Glutamatergic neuron (in vitro differentiated cells): ENCODE data around the gene PDHX. TPM values are rescaled to one million over a fixed set of nuclear protein-coding genes. Genes with fewer than 3 reads are reported as not detected.

Experiments used
- DNase-seq: peaks from one replicate; pipeline ENCODE4 v3.0.0; 2022
- H3K27ac Mint-ChIP-seq: one replicate; pipeline ENCODE4 v1.8.0; 2020; ENCODE audit warnings: mild to moderate bottlenecking, mixed read lengths, inconsistent platforms; ENCODE audit not compliant: unreplicated experiment
- H3K27me3 Mint-ChIP-seq: one replicate; pipeline ENCODE4 v1.8.0; 2020; ENCODE audit warnings: mild to moderate bottlenecking, moderate library complexity, mixed read lengths, inconsistent platforms; ENCODE audit not compliant: unreplicated experiment
- H3K36me3 Mint-ChIP-seq: one replicate; pipeline ENCODE4 v1.8.0; 2020; ENCODE audit warnings: mild to moderate bottlenecking, mixed read lengths, inconsistent platforms; ENCODE audit not compliant: unreplicated experiment
- H3K4me1 Mint-ChIP-seq: one replicate; pipeline ENCODE4 v1.8.0; 2020; ENCODE audit warnings: mild to moderate bottlenecking, low read depth, mixed read lengths, inconsistent platforms; ENCODE audit not compliant: unreplicated experiment
- H3K4me3 Mint-ChIP-seq: one replicate; pipeline ENCODE4 v1.8.0; 2020; ENCODE audit warnings: mild to moderate bottlenecking, mixed read lengths, inconsistent platforms; ENCODE audit not compliant: unreplicated experiment
- H3K9me3 Mint-ChIP-seq: one replicate; pipeline ENCODE4 v1.8.0; 2020; ENCODE audit warnings: mild to moderate bottlenecking, moderate library complexity, mixed read lengths, inconsistent platforms; ENCODE audit not compliant: unreplicated experiment
- CTCF ChIP-seq: fragments of 200-600 bp; sonication (generic); IDR thresholded peaks from one replicate; pipeline ENCODE4 v1.5.0; 2021; ENCODE audit not compliant: partially characterized antibody, unreplicated experiment
- total RNA-seq: library from RNA; stranded (reverse); fragmentation: NEBNext Ultra II Directional; extraction: Animal tissue kit (Norgen Biotek cat#: 25700); gene quantifications from one replicate; pipeline ENCODE4 v1.2.1, GENCODE V29; 2021; ENCODE audit not compliant: unreplicated experiment

Gene PDHX
- total RNA-seq, 1 donor from 2014 or later, result 46.5 TPM

- Mint-ChIP-seq H3K27ac (peak overlapping the region; percentile 98), H3K4me3 (peak overlapping the region; percentile 99), H3K27me3 (peaks cover 8% of the 10 kb centered on the region), H3K9me3 (peaks cover 10% of the 10 kb centered on the region), H3K4me1 (peaks cover 19% of the 10 kb centered on the region), H3K36me3 (peaks cover 13% of the 10 kb centered on the region)
- no peak for DNase-seq
- no peak for TF ChIP-seq CTCF
These were observed 1.0 kb upstream of the PDHX start for GRCh38 chr11:34915136-34916014.

- peak overlapping the region; percentile 97 for H3K27ac Mint-ChIP-seq
- H3K4me3 Mint-ChIP-seq, result peak overlapping the region; percentile 99
- H3K9me3 Mint-ChIP-seq, result peaks cover 10% of the 10 kb centered on the region
- no peak for TF ChIP-seq CTCF
- no peak for DNase-seq
- peaks cover 8% of the 10 kb centered on the region for H3K27me3 Mint-ChIP-seq
- peaks cover 19% of the 10 kb centered on the region for H3K4me1 Mint-ChIP-seq
- peaks cover 13% of the 10 kb centered on the region for H3K36me3 Mint-ChIP-seq
These were observed 689 bp downstream of the PDHX start for GRCh38 chr11:34916843-34917770.

GRCh38 chr11:34921156-34921555 is 4.7 kb downstream of the PDHX start:
- DNase-seq, result no peak
- Mint-ChIP-seq H3K9me3 (peaks cover 4% of the 10 kb centered on the region), H3K36me3 (no peaks in the 10 kb centered on the region), H3K27ac (no peak overlapping the region), H3K27me3 (peaks cover 5% of the 10 kb centered on the region), H3K4me3 (no peak overlapping the region), H3K4me1 (peaks cover 15% of the 10 kb centered on the region)
- TF ChIP-seq CTCF, result no peak

GRCh38 chr11:34924714-34925113 is 8.3 kb downstream of the PDHX start:
- TF ChIP-seq CTCF, result no peak
- Mint-ChIP-seq H3K27me3 (no peaks in the 10 kb centered on the region), H3K9me3 (no peaks in the 10 kb centered on the region), H3K4me3 (no peak overlapping the region), H3K27ac (no peak overlapping the region), H3K4me1 (peaks cover 7% of the 10 kb centered on the region), H3K36me3 (no peaks in the 10 kb centered on the region)
- DNase-seq, result no peak
